ENCODE data around the gene SND1. TPM values are rescaled to one million over a fixed set of nuclear protein-coding genes. Genes with fewer than 3 reads are reported as not detected.

Gene SND1
- total and polyA plus RNA-seq, 2 donors from 2014 or later: 83.0 to 154 TPM

DNA sequence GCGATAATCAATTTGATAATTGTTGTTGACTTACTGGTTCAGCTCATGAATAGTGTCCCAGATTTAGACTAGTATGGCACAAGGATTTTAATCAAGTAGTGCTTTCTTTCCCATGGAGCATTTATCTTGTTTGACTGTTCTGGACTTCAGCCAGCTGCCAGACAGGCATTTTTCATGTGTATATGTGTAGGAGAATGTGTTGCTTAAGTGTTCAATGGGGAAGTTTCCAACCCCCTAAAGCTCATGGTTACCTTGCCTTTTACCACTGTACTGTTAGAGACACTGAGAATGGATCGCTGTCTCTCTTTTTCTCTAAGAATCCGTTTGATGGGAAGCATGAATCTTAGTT lies 275.3 kb downstream of the SND1 start:
- DNase-seq: peak in 3 of 5 donors; percentile 12 to 62 (median 33)
- intact Hi-C loops (cut with DNase I): no loop called here
- TF ChIP-seq, protein P1, sequence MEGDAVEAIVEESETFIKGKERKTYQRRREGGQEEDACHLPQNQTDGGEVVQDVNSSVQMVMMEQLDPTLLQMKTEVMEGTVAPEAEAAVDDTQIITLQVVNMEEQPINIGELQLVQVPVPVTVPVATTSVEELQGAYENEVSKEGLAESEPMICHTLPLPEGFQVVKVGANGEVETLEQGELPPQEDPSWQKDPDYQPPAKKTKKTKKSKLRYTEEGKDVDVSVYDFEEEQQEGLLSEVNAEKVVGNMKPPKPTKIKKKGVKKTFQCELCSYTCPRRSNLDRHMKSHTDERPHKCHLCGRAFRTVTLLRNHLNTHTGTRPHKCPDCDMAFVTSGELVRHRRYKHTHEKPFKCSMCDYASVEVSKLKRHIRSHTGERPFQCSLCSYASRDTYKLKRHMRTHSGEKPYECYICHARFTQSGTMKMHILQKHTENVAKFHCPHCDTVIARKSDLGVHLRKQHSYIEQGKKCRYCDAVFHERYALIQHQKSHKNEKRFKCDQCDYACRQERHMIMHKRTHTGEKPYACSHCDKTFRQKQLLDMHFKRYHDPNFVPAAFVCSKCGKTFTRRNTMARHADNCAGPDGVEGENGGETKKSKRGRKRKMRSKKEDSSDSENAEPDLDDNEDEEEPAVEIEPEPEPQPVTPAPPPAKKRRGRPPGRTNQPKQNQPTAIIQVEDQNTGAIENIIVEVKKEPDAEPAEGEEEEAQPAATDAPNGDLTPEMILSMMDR (IDR thresholded peaks at IDR 0.05; ENCODE audit: borderline replicate concordance, extremely low read depth, insufficient read depth): no peak
- Histone ChIP-seq H3K36me3 (ENCODE audit: control insufficient read depth in 2 of 3, insufficient read depth in 3 of 3, low read length in 3 of 3) (peaks cover 2 to 8% (median 2%) of the 10 kb centered on the region in 3 donors), H3K9me3 (ENCODE audit: control insufficient read depth in 2 of 3, insufficient read depth in 1 of 3, low read length in 3 of 3) (no peaks in the 10 kb centered on the region), H3K27ac (ENCODE audit: low read depth in 2 of 2, low read length in 2 of 2) (no peak overlapping the region), H3K4me3 (ENCODE audit: low read length in 3 of 3) (no peak overlapping the region), H3K4me1 (ENCODE audit: control insufficient read depth in 2 of 3, insufficient read depth in 2 of 3, low read depth in 1 of 3, low read length in 3 of 3) (no peaks in the 10 kb centered on the region), H3K9ac (ENCODE audit: low read length in 3 of 3) (no peak overlapping the region), H3K27me3 (ENCODE audit: control insufficient read depth, insufficient read depth, low read length) (no peaks in the 10 kb centered on the region)
- no peak for FAIRE-seq

DNA sequence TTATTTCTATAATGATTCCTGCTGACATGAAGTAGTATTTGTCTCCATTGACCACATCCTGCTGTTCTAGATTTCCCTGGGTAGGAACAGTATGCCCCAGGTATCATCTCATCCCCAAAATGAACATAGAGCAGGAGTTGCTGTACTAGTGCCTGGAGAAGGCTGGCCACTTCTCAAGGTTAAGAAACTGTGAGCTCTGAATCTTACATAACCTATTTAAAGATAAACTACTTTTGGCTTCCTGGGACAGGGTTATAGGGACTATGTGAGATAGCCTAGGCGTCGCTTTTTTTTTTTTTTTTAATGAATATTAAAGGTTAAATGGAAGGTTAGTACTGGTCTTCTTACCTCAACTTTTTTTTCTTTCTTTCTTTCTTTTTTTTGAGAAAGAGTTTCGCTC lies 276.2 kb downstream of the SND1 start:
- Histone ChIP-seq H3K27me3 (ENCODE audit: control insufficient read depth, insufficient read depth, low read length) (no peaks in the 10 kb centered on the region), H3K9ac (ENCODE audit: low read length in 3 of 3) (no peak overlapping the region), H3K4me1 (ENCODE audit: control insufficient read depth in 2 of 3, insufficient read depth in 2 of 3, low read depth in 1 of 3, low read length in 3 of 3) (no peaks in the 10 kb centered on the region), H3K4me3 (ENCODE audit: low read length in 3 of 3) (no peak overlapping the region), H3K27ac (ENCODE audit: low read depth in 2 of 2, low read length in 2 of 2) (no peak overlapping the region), H3K9me3 (ENCODE audit: control insufficient read depth in 2 of 3, insufficient read depth in 1 of 3, low read length in 3 of 3) (no peaks in the 10 kb centered on the region), H3K36me3 (ENCODE audit: control insufficient read depth in 2 of 3, insufficient read depth in 3 of 3, low read length in 3 of 3) (peaks cover 2 to 8% (median 2%) of the 10 kb centered on the region in 3 donors)
- DNase-seq: no peak
- intact Hi-C loops (cut with DNase I): no loop called here
- no peak for FAIRE-seq
- TF ChIP-seq, protein P1 (IDR thresholded peaks at IDR 0.05; ENCODE audit: borderline replicate concordance, extremely low read depth, insufficient read depth): no peak

DNA sequence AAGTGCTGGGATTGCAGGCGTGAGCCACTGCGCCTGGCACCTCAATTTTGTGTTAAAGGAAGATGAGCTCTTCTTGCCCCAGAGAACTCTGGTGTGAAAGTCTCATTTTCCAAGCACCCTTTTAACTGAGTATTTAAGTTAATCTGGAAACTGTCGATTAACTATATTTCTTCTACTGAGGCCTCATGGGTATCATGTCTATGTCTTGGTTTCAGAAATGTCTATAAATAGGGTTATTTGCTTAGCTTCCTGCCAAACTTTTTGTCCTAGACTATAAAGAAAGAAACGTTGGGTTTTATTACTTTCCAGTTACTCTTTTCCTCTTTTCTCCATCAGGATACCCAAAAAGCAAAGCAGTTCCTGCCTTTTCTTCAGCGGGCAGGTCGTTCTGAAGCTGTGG lies 276.9 kb downstream of the SND1 start:
- intact Hi-C loops (cut with DNase I): no loop called here
- Histone ChIP-seq H3K9ac (ENCODE audit: low read length in 3 of 3) (no peak overlapping the region), H3K27ac (ENCODE audit: low read depth in 2 of 2, low read length in 2 of 2) (no peak overlapping the region), H3K36me3 (ENCODE audit: control insufficient read depth in 2 of 3, insufficient read depth in 3 of 3, low read length in 3 of 3) (peaks cover 2 to 8% (median 2%) of the 10 kb centered on the region in 3 donors), H3K4me1 (ENCODE audit: control insufficient read depth in 2 of 3, insufficient read depth in 2 of 3, low read depth in 1 of 3, low read length in 3 of 3) (no peaks in the 10 kb centered on the region), H3K27me3 (ENCODE audit: control insufficient read depth, insufficient read depth, low read length) (no peaks in the 10 kb centered on the region), H3K9me3 (ENCODE audit: control insufficient read depth in 2 of 3, insufficient read depth in 1 of 3, low read length in 3 of 3) (no peaks in the 10 kb centered on the region), H3K4me3 (ENCODE audit: low read length in 3 of 3) (no peak overlapping the region)
- FAIRE-seq (no peak), DNase-seq (no peak)
- TF ChIP-seq, protein P1 (IDR thresholded peaks at IDR 0.05; ENCODE audit: borderline replicate concordance, extremely low read depth, insufficient read depth): no peak

All from kidney (tissue), 14 donors.